Endothelial cell of umbilical vein (primary cell): ENCODE measurements around the gene TEP1. TPM values are rescaled to one million over a fixed set of nuclear protein-coding genes. Genes with fewer than 3 reads are reported as not detected.
A peak's percentile ranks its signal among the peaks of the same experiment; 100 is the strongest.

Source experiments
- BruUV-seq: library from RNA; stranded (reverse); fragments of 400-500 nt; replicated peaks from 2 replicates; lab custom pipeline; 2021; lab: Mats Ljungman, UMichigan
- CTCF ChIA-PET: fragments of 300-600, 350-600 bp; sonication (Branson Sonifier 250); formaldehyde crosslinking; loops from one replicate; lab custom pipeline; 2021; ENCODE audit warnings: antibody characterized with exemption, inconsistent platforms; lab: Charles Lee
- POLR2A ChIA-PET: fragments of 300-600, 350-600 bp; sonication (Branson Sonifier 250); formaldehyde crosslinking; loops from one replicate; lab custom pipeline; 2021; ENCODE audit warnings: antibody characterized with exemption, inconsistent platforms; lab: Charles Lee
- DNase-seq: peaks from one replicate; pipeline ENCODE4 v3.0.0-alpha.2; 2011; ENCODE audit warnings: low read depth, low spot score
- FAIRE-seq: peaks from 2 replicates; lab custom pipeline; 2011; peaks lifted over from hg19 to GRCh38; lab: Jason Lieb, UNC
- H2AFZ ChIP-seq: 2 replicates; pipeline ENCODE4 v1.6.0; 2012; ENCODE audit warnings: low read depth, low read length, control low read depth, inconsistent platforms
- H3K27ac ChIP-seq: 2 replicates; pipeline ENCODE4 v1.5.1; 2011; ENCODE audit warnings: low read depth, mild to moderate bottlenecking, control low read depth, low read length, moderate library complexity; ENCODE audit not compliant: insufficient read depth
- H3K27me3 ChIP-seq, 2 experiments: 2 replicates each; pipeline versions ENCODE4 v1.6.0 to v1.6.1; 2011; ENCODE audit warnings: low read length in 2 of 2, mixed read lengths in 1 of 2; ENCODE audit not compliant: control insufficient read depth in 2 of 2, insufficient read depth in 2 of 2
- H3K36me3 ChIP-seq, 2 experiments: 2 replicates in 1 of 2; 3 replicates in 1 of 2; pipeline ENCODE4 v1.5.1; 2011; ENCODE audit warnings: low read length in 2 of 2, mild to moderate bottlenecking in 1 of 2, moderate library complexity in 1 of 2; ENCODE audit not compliant: control insufficient read depth in 2 of 2, insufficient read depth in 2 of 2; ENCODE audit errors: extremely low read depth in 1 of 2
- H3K4me1 ChIP-seq: 3 replicates; pipeline ENCODE4 v1.5.1; 2011; ENCODE audit warnings: mild to moderate bottlenecking, low read length; ENCODE audit not compliant: control insufficient read depth, insufficient read depth; ENCODE audit errors: extremely low read depth
- H3K4me2 ChIP-seq: 2 replicates; pipeline ENCODE4 v1.6.1; 2011; ENCODE audit warnings: low read length, control low read depth, mixed read lengths; ENCODE audit not compliant: insufficient read depth
- H3K4me3 ChIP-seq, 3 experiments: fragments of 200-600 bp in 1 of 3; sonication (generic), shearing (Covaris generic) in 1 of 3; replicated peaks in 1 of 3; 2 replicates each; pipeline ENCODE4 v1.5.1; 2011 to 2016; ENCODE audit warnings: control low read depth in 3 of 3, low read length in 3 of 3, mild to moderate bottlenecking in 2 of 3, inconsistent platforms in 1 of 3, low read depth in 1 of 3, moderate library complexity in 1 of 3; ENCODE audit not compliant: insufficient read depth in 1 of 3
- H3K79me2 ChIP-seq: 2 replicates; pipeline ENCODE4 v1.6.0; 2012; ENCODE audit warnings: low read length, inconsistent platforms; ENCODE audit not compliant: control insufficient read depth, insufficient read depth
- H3K9ac ChIP-seq: replicated peaks from 2 replicates; pipeline ENCODE3; 2011; ENCODE audit warnings: low read length, control low read depth; ENCODE audit not compliant: insufficient read depth; ENCODE audit errors: extremely low read depth
- H3K9me1 ChIP-seq: replicated peaks from 3 replicates; pipeline ENCODE4 v1.6.0; 2011; ENCODE audit warnings: mild to moderate bottlenecking, low read length; ENCODE audit not compliant: control insufficient read depth, insufficient read depth; ENCODE audit errors: extremely low read depth
- H3K9me3 ChIP-seq: replicated peaks from 2 replicates; pipeline ENCODE4 v1.5.1; 2012; ENCODE audit warnings: low read length, inconsistent platforms; ENCODE audit not compliant: control insufficient read depth, insufficient read depth
- H4K20me1 ChIP-seq: replicated peaks from 2 replicates; pipeline ENCODE3; 2011; ENCODE audit warnings: mild to moderate bottlenecking, low read length; ENCODE audit not compliant: control insufficient read depth, insufficient read depth; ENCODE audit errors: extremely low read depth
- EZH2 ChIP-seq: IDR thresholded peaks from 2 replicates; pipeline ENCODE4 v1.6.1; 2012; ENCODE audit warnings: borderline replicate concordance, low read depth, mild to moderate bottlenecking, moderate library complexity, low read length, inconsistent platforms; ENCODE audit not compliant: severe bottlenecking
- FOS ChIP-seq: IDR thresholded peaks from 2 replicates; pipeline ENCODE4 v1.6.1; 2011; ENCODE audit warnings: mild to moderate bottlenecking, low read length, moderate library complexity, borderline replicate concordance; ENCODE audit not compliant: insufficient read depth
- GATA2 ChIP-seq: IDR thresholded peaks from 2 replicates; pipeline ENCODE4 v1.7.0; 2011; ENCODE audit warnings: low read depth, mild to moderate bottlenecking, moderate library complexity, mixed read lengths, low read length; ENCODE audit not compliant: insufficient read length, insufficient read depth
- JUN ChIP-seq: IDR thresholded peaks from 2 replicates; pipeline ENCODE4 v1.6.1; 2011; ENCODE audit warnings: borderline replicate concordance, low read depth; ENCODE audit not compliant: insufficient read length, insufficient read depth
- MYC ChIP-seq: IDR thresholded peaks from one replicate; pipeline ENCODE4 v1.6.1; 2011; ENCODE audit warnings: mild to moderate bottlenecking, low read depth, low read length
- POLR2A ChIP-seq: IDR thresholded peaks from 2 replicates; pipeline ENCODE4 v1.6.1; 2012; ENCODE audit warnings: low read depth, mild to moderate bottlenecking, control low read depth, low read length
- POLR2AphosphoS5 ChIP-seq: IDR thresholded peaks from 2 replicates; pipeline ENCODE4 v1.6.1; 2012; ENCODE audit warnings: low read depth, mild to moderate bottlenecking, control low read depth, low read length, moderate library complexity; ENCODE audit not compliant: insufficient read depth
- dilution Hi-C: fragments of 300-500 bp; cut with MboI; formaldehyde crosslinking; loops from one replicate; pipeline ENCODE4 v1.15.0; 2019; ENCODE audit warnings: low sequenced_read_pairs; ENCODE audit not compliant: extremely low pct_ligation_motif_present
- intact Hi-C: fragments of 100-400 bp; cut with micrococcal nuclease; formaldehyde crosslinking; loops from one replicate; pipeline ENCODE4 v1.10.0; 2022
- polyA plus RNA-seq, 4 experiments: library from polyadenylated mRNA; depleted of rRNA in 3 of 4; stranded (reverse) in 3 of 4; unstranded in 1 of 4; fragments of >200 nt; gene quantifications; 2 replicates each; pipeline versions ENCODE4 v1.2.1 to v1.2.3, GENCODE V29; 2011 to 2012; ENCODE audit warnings: missing spikeins in 1 of 4
- total RNA-seq: library from RNA; stranded (reverse); gene quantifications from 2 replicates; pipeline ENCODE4 v1.2.3, GENCODE V29; 2021
- TF ChIP-seq, protein P1 (sequence below): IDR thresholded peaks from 2 replicates; pipeline ENCODE4 v1.6.1; 2011; ENCODE audit not compliant: insufficient read depth, insufficient read length
- TF ChIP-seq, protein P2 (sequence below), 2 donors: IDR thresholded peaks; 1 replicate in 1 of 2; 2 replicates in 1 of 2; pipeline ENCODE4 v1.5.1; 2011; ENCODE audit warnings: low read length in 2 of 2, mild to moderate bottlenecking in 2 of 2, moderate library complexity in 2 of 2, control low read depth in 1 of 2, inconsistent platforms in 1 of 2, low read depth in 1 of 2; ENCODE audit not compliant: insufficient read depth in 1 of 2; ENCODE audit errors: extremely low read depth in 1 of 2

The TEP1 gene
- total and polyA plus RNA-seq, 2 donors (not counting 3 experiments of a cell fraction or from before 2014, with no cell fraction given): 19.6 to 44.6 TPM

GRCh38 chr14:20365928-20366327 lies 47.4 kb downstream of the TEP1 start:
- no peak for FAIRE-seq
- DNase-seq: no peak

More at GRCh38 chr14:20365928-20366327, 47.4 kb downstream of the TEP1 start:
- Histone ChIP-seq H3K9ac (no peak overlapping the region), H3K27ac (no peak overlapping the region), H2AFZ (no peak overlapping the region), H3K36me3 (peaks cover 8 to 23% of the 10 kb centered on the region in 2 experiments), H3K4me2 (no peak overlapping the region), H3K79me2 (no peaks in the 10 kb centered on the region), H3K9me1 (no peaks in the 10 kb centered on the region), H3K4me1 (no peaks in the 10 kb centered on the region), H4K20me1 (no peaks in the 10 kb centered on the region), H3K9me3 (no peaks in the 10 kb centered on the region), H3K27me3 (no peaks in the 10 kb centered on the region), H3K4me3 (no peak overlapping the region)
- TF ChIP-seq, protein P1, sequence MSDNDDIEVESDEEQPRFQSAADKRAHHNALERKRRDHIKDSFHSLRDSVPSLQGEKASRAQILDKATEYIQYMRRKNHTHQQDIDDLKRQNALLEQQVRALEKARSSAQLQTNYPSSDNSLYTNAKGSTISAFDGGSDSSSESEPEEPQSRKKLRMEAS: no peak
- TF ChIP-seq FOS (no peak), GATA2 (no peak), MYC (no peak), EZH2 (no peak), POLR2AphosphoS5 (no peak), JUN (no peak), POLR2A (no peak)
- TF ChIP-seq, protein P2, sequence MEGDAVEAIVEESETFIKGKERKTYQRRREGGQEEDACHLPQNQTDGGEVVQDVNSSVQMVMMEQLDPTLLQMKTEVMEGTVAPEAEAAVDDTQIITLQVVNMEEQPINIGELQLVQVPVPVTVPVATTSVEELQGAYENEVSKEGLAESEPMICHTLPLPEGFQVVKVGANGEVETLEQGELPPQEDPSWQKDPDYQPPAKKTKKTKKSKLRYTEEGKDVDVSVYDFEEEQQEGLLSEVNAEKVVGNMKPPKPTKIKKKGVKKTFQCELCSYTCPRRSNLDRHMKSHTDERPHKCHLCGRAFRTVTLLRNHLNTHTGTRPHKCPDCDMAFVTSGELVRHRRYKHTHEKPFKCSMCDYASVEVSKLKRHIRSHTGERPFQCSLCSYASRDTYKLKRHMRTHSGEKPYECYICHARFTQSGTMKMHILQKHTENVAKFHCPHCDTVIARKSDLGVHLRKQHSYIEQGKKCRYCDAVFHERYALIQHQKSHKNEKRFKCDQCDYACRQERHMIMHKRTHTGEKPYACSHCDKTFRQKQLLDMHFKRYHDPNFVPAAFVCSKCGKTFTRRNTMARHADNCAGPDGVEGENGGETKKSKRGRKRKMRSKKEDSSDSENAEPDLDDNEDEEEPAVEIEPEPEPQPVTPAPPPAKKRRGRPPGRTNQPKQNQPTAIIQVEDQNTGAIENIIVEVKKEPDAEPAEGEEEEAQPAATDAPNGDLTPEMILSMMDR (IDR thresholded peaks at IDR 0.05; ENCODE audit: extremely low read depth in 1 of 2, insufficient read depth in 1 of 2, low read depth in 1 of 2, low read length in 2 of 2): no peak
- POLR2A ChIA-PET: no interaction called here
- intact Hi-C loops (no loop called here), dilution Hi-C loops (no loop called here)
- CTCF ChIA-PET: no interaction called here
- TSS peak; percentile 17 for BruUV-seq
